NCI-H2029 (cell line): ENCODE data around the gene CDH23.
"Not testable (repeated sequence)": the region's sequence is repeated elsewhere in the genome, so short reads cannot be mapped to it uniquely, and the experiment has no call there.

Experiments used
- DNase-seq: peaks from one replicate; lab custom pipeline; 2025; lab: John Stamatoyannopoulos, UW

CDH23 gene

GRCh38 chr10:71396711-71397295, at the start of gene CDH23:
TSS of gene CDH23 (plus strand) at chr10:71396920. CDS start at chr10:71439832, 42,912 bp downstream.
- DNase-seq = no peak

GRCh38 chr10:71347587-71348395, 48.9 kb upstream of the CDH23 start:
- no peak for DNase-seq

- DNase-seq = no peak
Observed at GRCh38 chr10:71348850-71349249, 47.9 kb upstream of the CDH23 start.

- no peak for DNase-seq
Observed at GRCh38 chr10:71349406-71349805, 47.3 kb upstream of the CDH23 start.

GRCh38 chr10:71351087-71351486, 45.6 kb upstream of the CDH23 start:
- no peak for DNase-seq

- DNase-seq = peak; percentile 42
Observed at GRCh38 chr10:71351628-71352319, 44.9 kb upstream of the CDH23 start.

- DNase-seq = no peak
Observed at GRCh38 chr10:71353639-71354038, 43.1 kb upstream of the CDH23 start.

GRCh38 chr10:71354776-71355175, 41.9 kb upstream of the CDH23 start:
- DNase-seq = no peak

GRCh38 chr10:71355886-71356285, 40.8 kb upstream of the CDH23 start:
- DNase-seq = no peak

GRCh38 chr10:71357792-71358265, 38.9 kb upstream of the CDH23 start:
- no peak for DNase-seq

GRCh38 chr10:71358277-71358676, 38.4 kb upstream of the CDH23 start:
- DNase-seq = no peak

- not testable (repeated sequence) for DNase-seq
Observed at GRCh38 chr10:71358906-71359305, 37.8 kb upstream of the CDH23 start.

- DNase-seq = no peak
Observed at GRCh38 chr10:71359364-71360046, 37.2 kb upstream of the CDH23 start.

- DNase-seq = no peak
Observed at GRCh38 chr10:71360735-71361134, 36.0 kb upstream of the CDH23 start.

- no peak for DNase-seq
Observed at GRCh38 chr10:71361581-71361980, 35.1 kb upstream of the CDH23 start.

- DNase-seq = no peak
Observed at GRCh38 chr10:71362141-71362540, 34.6 kb upstream of the CDH23 start.

- peak; percentile 57 for DNase-seq
Observed at GRCh38 chr10:71363936-71364335, 32.8 kb upstream of the CDH23 start.

GRCh38 chr10:71365366-71365765, 31.4 kb upstream of the CDH23 start:
- no peak for DNase-seq

GRCh38 chr10:71366690-71367089, 30.0 kb upstream of the CDH23 start:
- no peak for DNase-seq

- DNase-seq = no peak
Observed at GRCh38 chr10:71367271-71367670, 29.4 kb upstream of the CDH23 start.

GRCh38 chr10:71368176-71368575, 28.5 kb upstream of the CDH23 start:
- no peak for DNase-seq

GRCh38 chr10:71368643-71369042, 28.1 kb upstream of the CDH23 start:
- no peak for DNase-seq
